Measurements from ENCODE around the gene PPM1F.

Gene PPM1F

DNA sequence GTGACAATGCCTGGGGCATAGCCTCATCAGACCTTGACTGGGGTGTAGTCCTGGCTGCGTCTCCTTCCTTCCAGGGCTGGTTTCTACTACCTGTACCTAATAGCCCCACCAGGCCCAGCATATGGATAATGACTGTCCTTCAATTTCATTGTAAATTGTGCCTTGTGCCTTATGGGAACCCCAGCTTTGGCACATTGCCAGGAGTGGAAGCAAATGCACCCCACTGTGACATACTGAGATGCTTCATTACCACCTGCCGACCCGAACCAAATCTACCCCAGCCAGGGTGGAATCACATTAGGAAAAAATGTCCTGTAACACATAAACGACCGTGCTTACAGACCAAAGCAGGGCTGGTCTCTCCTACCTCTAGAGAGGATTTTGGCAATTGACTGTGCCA is 22.6 kb upstream of the PPM1F start:
- no peak for DNase-seq

DNA sequence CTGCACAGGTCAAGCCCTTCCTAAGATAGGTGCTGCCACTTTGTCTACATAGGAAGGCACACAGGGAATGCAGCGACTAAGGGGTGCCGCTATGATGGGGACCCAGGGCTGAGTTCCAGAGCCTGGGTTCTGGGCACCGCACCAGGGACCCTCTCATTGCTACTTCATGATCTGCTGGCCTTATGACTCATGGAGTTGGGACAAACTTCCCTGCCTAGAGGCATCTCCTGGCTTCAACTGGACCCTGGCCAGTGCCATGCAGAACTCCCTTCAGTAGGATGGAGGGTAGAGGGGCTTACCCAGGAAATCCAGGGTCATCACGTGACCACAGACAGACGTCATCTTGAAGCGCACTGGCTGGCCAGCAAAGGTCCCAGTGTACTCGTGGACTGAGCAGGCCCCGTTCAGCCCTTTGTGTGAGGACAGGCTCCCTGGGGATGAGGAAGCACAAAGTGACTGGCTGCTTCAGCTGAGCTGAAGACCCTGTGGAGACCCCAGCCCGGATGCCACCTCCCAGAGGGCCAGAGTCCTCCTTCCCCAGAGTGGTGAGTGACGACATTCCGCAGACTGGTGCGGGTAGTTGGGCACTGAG is 21.5 kb upstream of the PPM1F start:
- no peak for DNase-seq

DNA sequence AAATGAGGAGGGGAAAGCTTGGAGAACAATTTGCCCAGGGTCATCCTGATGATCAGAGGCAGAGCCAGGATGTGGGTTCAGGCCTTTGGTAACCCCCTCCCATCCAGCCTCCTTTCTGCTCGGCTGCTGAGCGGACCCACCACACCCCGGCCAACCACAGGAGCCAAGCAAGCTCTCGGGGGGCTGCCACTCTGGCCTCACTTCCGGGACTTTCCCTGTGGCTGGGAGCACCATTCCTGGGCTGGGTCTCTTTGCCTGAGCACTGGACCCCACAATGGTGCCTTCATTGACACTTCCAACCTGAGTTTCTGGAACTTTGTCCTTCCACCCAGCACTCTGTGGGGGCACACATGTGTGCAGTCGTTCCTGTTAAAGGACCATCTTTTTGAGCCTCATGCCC is 20.2 kb upstream of the PPM1F start:
- DNase-seq = no peak

- peak; percentile 52 to 72 (median 60) for DNase-seq
Observed at GRCh38 chr22:21972293-21972779, 19.7 kb upstream of the PPM1F start.

DNA sequence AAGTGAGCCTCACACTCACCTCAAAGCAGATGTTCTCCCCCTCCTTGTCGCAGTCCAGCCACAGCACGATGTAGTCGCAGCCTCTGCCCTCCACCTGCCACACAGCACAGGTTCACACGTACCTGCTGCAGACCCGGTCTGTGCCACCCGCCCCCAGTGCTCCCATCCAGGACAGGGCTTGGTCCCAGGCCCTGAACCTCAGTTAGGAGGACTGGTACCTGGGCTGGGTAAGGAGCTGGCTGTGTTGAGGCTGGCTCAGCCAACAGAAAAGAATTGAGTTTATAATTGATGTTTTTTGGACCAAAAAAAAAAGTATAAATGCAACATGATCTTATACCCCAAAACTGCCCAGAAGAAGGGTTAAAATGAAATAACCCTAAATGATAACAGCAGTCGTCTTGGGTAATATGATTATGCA is 19.2 kb upstream of the PPM1F start:
- no peak for DNase-seq

DNA sequence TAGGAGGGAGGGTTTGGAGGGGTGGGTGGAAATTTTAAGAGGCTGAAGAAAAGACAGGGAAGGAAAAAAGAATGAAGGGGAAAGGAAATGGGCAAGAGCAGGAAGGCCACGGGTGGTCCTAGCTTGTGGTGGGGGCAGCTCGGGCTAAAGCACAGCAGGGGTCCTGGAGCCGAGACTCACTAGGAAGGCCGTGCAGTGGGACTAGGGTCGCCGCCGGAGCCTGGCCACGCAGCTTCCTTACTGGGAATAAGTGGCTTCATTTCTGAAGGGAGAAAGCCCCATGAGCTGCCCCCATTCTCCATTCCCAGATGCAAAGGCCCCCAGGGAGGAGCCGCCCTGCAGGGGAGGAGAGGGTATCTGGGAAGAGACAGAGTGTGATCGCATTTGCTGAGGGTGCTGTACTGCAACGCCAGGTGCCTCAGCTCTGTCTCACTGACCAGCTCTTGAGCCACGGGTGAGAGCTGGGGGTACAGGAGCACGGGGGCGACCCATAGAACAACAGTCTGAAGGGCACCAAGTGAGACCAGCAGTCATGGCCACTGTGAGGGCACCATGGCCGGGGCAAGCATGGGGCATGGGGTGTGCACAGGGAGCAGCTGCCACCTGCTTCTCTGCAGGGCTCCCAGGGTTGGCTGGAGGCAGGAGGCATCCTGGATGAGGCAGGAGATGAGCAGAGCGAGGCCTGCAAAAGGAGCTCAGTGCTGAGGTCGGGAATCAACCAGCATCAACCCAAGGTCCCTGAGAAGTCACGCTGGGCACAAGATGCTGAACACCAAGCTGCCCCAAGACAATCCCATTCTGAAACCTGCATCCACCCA is 18.4 kb upstream of the PPM1F start:
- DNase-seq = no peak

GRCh38 chr22:21970037-21970799 is 17.6 kb upstream of the PPM1F start:
- DNase-seq = no peak

DNA sequence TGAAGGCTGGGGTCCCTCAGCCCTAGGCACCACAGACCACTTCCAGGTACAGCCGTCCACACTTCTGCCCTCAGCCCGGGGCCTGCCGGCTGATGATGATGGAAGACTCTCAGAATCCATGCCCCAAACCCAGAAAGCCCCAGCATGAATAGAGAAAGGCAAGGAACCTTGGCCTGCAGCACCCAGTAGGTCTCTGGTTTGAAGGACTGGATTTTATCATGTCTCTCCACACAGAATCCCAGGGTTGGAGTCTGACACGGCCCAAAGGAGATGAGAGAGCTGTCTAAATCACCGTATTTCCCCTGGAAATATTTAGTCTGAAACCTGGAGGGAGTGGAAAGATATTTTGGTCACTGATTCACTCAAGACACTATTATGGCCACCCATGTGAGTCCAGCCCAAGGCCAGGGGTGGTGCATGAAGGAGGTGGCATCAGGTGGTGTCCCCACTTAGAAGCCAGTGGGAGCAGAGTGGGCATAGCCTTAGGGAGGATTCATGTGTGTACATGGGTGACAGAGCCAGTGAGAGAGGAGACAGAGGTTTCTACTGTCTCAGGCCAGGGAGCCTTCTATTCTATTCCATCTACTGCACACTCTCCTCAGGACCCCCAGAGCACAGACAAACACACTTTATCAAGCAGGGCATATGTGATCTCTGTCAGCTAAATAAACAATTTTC is 15.9 kb upstream of the PPM1F start:
- DNase-seq = no peak

DNA sequence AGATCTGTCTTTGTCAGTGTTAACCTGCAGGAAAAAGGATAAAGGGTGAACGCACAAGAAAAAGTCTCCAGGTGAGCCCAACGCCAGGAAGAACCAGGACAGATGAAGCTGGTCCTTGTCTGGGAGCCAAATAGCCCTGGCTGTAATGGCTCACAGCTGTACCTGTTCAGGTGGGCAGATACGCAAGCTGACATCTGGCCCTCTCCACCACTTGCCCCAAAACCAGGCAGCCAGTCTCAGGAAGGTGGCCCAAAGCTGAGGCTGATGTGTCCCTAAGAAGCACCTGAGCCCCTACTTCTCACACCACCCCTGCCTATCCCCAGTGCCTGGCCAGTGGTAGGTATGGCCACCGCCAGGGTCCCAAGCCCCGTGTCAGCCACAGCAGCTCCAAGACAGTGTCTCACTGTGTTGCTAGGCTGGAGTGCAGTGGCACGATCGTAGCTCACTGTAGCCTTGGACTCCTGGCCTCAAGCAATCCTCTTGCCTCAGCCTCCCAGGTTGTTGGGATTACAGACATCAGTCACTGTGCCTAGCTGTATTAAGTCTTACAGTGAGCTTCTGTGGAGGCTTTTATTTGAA is 15.1 kb upstream of the PPM1F start:
- no peak for DNase-seq

- DNase-seq = no peak
Observed at GRCh38 chr22:21966643-21967516, 14.2 kb upstream of the PPM1F start.

DNA sequence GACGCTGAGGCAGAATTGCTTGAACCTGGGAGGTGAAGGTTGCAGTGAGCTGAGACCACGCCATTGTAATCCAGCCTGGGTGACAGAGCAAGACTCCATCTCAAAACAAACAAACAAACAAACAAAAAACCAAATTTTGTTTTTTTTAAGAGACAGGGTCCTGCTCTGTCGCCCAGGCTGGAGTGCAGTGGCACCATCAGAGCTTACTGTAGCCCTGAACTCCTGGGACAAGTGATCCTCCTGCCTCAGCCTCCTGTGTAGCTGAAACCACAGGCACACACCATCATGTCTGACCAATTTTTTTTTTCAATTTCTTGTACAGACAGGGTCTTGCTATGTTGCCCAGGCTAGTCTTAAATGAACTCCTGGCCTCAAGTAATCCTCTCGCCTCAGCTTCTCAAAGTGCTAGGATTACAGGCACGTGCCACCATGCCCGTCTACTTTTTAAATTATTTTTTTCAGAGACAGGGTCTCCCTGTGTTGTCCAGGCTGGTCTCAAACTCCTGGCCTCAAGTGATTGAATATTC is 13.2 kb upstream of the PPM1F start:
- DNase-seq = no peak

- no peak for DNase-seq
Observed at GRCh38 chr22:21964918-21965484, 12.4 kb upstream of the PPM1F start.

- DNase-seq = no peak
Observed at GRCh38 chr22:21964234-21964633, 11.6 kb upstream of the PPM1F start.

DNA sequence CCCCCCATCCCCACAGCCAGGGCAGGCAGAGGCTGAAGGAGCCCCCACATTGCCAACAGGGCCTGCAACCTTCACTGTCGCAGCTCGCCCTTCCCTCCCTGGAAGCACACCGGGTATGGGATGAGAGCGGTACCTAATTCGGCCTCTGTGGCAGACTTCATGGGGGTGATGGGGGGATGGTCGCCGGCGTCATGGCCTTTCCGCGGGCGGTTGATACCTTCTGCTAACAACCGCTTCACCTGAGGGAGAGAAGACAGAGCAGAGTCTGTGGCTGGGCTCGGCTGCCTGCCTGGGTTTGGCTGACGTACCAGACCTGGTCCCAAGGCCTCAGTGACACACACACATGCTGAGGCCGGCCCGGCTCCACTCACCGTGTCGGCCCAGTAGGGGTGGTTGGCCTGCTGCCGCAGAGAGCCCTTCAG is 11.2 kb upstream of the PPM1F start:
- no peak for DNase-seq

DNA sequence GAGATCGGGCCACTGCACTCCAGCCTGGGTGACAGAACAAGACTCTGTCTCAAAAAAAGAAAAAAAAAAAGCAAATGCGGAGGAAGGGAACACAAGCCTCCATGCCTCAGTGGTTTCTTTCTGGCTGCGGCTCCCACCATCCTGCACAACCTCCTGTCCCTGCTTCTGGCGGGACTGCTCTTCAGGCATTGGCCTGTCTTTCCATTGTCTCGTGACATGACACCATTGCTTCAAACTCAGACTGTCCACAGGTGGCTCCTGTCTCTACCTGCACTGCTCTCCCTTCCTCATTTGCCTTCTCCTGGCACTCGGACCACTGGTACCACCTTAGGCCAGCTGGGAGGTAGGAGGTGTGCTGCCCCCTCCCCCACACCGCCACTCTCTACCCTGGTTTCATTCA is 10.6 kb upstream of the PPM1F start:
- DNase-seq = no peak

DNA sequence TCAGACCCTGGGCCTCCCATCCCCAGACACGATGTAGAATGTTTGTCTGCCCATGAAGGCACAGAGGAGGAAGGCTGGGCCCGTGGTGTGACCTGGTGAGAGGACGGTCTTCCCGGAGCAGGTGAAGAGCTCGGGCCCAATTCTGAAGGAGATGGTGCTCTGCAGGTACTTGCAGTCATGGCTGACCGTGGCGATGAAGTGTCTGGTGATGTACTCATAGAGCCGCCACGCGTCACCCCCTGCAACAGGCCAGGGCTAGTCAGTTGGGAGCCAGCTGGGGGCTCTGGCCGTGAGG is 10.0 kb upstream of the PPM1F start:
- no peak for DNase-seq

DNA sequence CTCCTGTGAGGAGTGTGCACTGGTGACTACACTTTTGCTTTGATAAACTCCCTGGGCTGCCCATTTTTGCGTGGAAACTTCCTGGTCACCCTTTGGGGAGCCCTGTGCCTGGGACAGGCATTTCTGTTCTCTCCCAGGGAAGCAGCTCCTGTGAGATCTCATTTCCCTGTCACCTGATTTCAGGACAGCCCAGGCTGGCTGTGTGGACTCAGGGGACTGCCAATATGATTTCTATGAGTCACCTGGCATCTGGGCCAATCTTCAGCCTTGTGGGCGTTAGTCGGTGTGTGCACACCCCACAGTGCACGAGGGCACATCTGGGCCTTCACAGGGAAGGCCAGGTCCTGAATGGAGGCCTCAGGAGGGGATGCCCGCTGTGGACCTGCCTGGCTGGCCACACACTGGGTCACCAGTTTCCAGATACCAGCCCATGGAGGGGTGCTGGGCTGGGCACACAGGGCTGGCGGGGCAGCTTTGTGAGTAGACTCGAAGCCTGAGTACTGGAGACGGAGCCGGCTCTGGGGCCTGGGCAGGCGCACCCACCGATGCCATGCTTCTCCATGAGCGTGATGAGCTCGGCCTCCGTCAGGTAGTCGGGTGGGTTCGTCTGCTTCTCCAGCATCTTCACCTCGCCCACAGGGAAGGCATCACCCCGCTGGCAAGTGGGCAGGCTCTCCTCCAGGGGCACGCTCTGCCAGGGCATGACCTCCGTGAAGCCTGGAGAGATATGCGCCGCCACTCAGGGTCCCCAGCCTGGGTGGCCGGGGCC is 9.4 kb upstream of the PPM1F start:
- no peak for DNase-seq

DNA sequence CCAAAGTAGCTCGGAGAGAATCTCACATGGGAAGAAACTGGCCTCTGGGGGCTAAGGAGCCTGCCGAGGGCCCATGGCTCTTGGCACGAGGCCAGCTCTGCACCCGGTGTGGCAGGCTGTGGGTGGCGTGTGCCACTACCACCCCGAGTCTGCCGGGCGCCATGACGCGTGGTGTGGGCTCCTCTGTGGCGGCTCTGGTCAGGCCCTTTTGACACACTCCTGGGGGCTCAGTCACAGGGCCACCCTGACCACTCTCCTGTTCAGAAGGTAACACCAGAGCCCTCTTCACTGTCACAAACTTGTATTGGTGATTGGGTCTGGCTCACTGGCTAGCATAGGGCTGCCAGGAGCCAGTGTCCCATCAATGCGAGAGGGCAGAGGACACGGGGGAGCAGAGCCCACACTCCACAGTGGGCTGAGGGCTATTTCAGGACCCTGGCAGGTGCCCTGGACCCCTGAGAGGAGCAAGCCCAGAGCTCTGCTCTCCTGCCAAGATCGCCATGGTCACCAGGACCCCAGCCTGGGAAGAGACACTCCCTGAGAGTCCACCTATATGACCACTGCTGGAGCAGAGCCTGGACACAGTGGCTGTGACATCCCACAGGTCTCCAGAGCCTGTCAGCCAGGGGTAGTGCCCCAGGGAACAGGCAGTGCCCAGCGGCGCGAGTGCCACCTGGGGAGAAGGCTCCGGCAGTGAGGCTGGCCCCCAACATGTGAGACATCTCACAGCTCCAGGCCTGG is 8.6 kb upstream of the PPM1F start:
- no peak for DNase-seq
